ENCODE measurements around the gene PTPRN2.
"Not testable (repeated sequence)": the region's sequence is repeated elsewhere in the genome, so short reads cannot be mapped to it uniquely, and the experiment has no call there.

PTPRN2 gene

DNA sequence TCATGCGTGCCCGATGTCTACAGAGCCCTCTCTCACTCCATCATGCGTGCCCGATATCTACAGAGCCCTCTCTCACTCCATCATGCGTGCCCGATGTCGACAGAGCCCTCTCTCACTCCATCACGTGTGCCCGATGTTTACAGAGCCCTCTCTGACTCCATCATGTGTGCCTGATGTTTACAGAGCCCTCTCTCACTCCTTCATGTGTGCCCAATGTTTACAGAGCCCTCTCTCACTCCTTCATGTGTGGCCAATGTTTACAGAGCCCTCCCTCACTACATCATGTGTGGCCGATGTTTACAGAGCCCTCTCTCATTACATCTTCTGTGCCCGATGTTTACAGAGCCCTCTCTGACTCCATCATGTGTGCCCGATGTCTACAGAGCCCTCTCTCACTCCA is 740.9 kb downstream of the PTPRN2 start:
- not testable (repeated sequence) for H3K4me3 ChIP-seq (ENCODE audit: low read depth, low read length); H3K27me3 ChIP-seq (ENCODE audit: control insufficient read depth, insufficient read depth, low read length); H3K4me1 ChIP-seq (ENCODE audit: control insufficient read depth, insufficient read depth, low read length); H3K36me3 ChIP-seq (ENCODE audit: control insufficient read depth, insufficient read depth, low read length); H3K27ac ChIP-seq (ENCODE audit: low read depth, low read length); H3K9ac ChIP-seq (ENCODE audit: low read length)
- peaks cover 13% of the 10 kb centered on the region; the same call in 1 of the 2 replicates for H3K9me3 ChIP-seq (ENCODE audit: control insufficient read depth, insufficient read depth, low read depth, low read length)

DNA sequence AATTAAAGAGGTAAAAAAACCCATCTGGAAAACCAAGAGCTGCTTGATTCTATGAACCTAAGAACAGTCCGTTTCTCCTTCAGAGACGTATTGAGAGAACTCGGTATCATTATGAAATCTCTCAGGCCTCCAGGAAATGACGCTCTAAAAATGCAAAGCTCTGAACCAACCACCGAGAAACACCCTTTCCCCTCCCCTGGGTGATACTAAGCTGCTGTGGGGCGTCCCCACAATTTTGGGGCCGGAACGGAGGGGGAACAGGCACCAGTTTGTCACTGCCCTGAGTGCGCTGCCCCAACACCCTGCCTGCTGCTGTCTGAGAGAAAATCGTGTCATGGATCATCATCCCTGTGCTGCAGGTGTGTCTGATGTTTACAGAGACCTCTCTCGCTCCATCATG is 741.4 kb downstream of the PTPRN2 start:
- H3K4me1 ChIP-seq (ENCODE audit: control insufficient read depth, insufficient read depth, low read length): peaks cover 7% of the 10 kb centered on the region
- H3K27ac ChIP-seq (ENCODE audit: low read depth, low read length): no peak overlapping the region
- H3K36me3 ChIP-seq (ENCODE audit: control insufficient read depth, insufficient read depth, low read length): no peaks in the 10 kb centered on the region
- H3K9ac ChIP-seq (ENCODE audit: low read length): no peak overlapping the region
- H3K4me3 ChIP-seq (ENCODE audit: low read depth, low read length): no peak overlapping the region
- peaks cover 13% of the 10 kb centered on the region; the same call in 1 of the 2 replicates for H3K9me3 ChIP-seq (ENCODE audit: control insufficient read depth, insufficient read depth, low read depth, low read length)
- no peaks in the 10 kb centered on the region for H3K27me3 ChIP-seq (ENCODE audit: control insufficient read depth, insufficient read depth, low read length)

DNA sequence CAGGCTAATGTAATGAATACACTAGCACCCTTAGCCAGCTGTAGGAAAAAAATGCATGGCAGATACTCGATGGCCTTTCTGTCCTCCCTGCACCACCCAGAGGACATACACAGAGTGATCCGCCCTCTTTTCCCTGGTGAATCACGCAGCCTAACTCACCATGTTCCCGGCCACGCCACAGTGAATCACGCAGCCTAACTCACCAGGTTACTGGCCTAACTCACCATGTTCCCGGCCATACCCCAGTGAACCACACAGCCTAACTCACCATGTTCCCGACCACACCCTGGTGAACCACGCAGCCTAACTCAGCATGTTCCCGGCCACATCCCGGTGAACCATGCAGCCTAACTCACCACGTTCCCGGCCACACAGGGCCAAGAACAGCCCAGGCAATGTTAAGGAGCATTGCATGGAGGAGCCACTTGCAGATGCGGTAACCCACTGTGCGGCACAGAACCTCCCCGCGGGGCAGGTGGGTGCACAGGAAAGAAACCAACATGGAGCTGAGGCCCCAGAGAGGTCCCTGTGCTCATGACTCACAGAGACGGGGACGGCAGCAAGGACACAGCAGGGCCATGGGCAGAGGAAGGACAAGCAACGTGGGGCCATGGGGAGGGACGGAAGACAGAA is 742.3 kb downstream of the PTPRN2 start:
- Histone ChIP-seq H3K9ac (ENCODE audit: low read length) (no peak overlapping the region), H3K4me1 (ENCODE audit: control insufficient read depth, insufficient read depth, low read length) (peaks cover 11% of the 10 kb centered on the region), H3K9me3 (ENCODE audit: control insufficient read depth, insufficient read depth, low read depth, low read length) (peaks cover 15% of the 10 kb centered on the region; the same call in 1 of the 2 replicates), H3K27ac (ENCODE audit: low read depth, low read length) (no peak overlapping the region), H3K4me3 (ENCODE audit: low read depth, low read length) (no peak overlapping the region), H3K36me3 (ENCODE audit: control insufficient read depth, insufficient read depth, low read length) (no peaks in the 10 kb centered on the region), H3K27me3 (ENCODE audit: control insufficient read depth, insufficient read depth, low read length) (no peaks in the 10 kb centered on the region)

DNA sequence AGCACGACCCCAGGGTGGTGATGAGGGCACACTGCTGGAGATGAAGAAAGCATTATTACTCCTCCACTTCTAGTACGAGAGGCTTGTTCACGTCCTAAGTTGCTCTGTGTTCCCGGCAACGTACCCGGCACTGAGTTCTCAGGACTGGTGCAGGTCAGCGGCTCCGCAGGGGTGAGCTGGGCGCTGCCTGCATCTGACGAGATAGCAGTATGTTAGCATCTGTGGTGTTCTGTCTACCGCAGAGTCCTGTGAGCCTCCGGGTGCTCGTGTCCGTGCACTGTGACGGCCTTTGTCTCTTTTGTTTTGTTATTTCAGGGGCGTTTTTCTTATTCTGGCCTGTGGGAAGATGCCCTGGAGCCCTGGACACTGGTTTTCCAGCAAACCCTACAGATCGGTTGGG is 743.0 kb downstream of the PTPRN2 start:
- Histone ChIP-seq H3K27ac (ENCODE audit: low read depth, low read length) (no peak overlapping the region), H3K9me3 (ENCODE audit: control insufficient read depth, insufficient read depth, low read depth, low read length) (peaks cover 22% of the 10 kb centered on the region), H3K4me1 (ENCODE audit: control insufficient read depth, insufficient read depth, low read length) (peaks cover 11% of the 10 kb centered on the region), H3K27me3 (ENCODE audit: control insufficient read depth, insufficient read depth, low read length) (no peaks in the 10 kb centered on the region), H3K4me3 (ENCODE audit: low read depth, low read length) (no peak overlapping the region), H3K9ac (ENCODE audit: low read length) (no peak overlapping the region), H3K36me3 (ENCODE audit: control insufficient read depth, insufficient read depth, low read length) (no peaks in the 10 kb centered on the region)

DNA sequence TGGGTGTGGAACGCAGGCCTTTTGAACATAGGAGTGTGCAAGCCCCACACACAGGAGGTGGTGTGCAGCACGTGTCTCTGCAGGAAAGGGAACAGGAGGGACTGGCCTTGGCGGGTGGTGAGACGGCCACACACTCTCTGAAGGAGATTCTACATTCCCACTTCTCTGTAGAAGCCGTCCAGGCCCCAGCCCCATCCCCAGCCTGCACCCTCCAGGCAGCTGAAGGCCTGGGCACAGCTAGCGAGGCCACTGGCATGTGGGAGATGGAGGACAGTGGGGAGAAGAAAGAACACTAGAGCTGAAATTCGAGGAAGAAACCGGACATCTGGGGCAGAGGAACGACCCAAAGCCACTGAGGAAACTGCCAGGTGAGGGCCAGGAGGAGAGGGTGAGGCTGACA is 743.5 kb downstream of the PTPRN2 start:
- Histone ChIP-seq H3K27ac (ENCODE audit: low read depth, low read length) (no peak overlapping the region), H3K36me3 (ENCODE audit: control insufficient read depth, insufficient read depth, low read length) (no peaks in the 10 kb centered on the region), H3K9ac (ENCODE audit: low read length) (no peak overlapping the region), H3K4me1 (ENCODE audit: control insufficient read depth, insufficient read depth, low read length) (peaks cover 11% of the 10 kb centered on the region), H3K27me3 (ENCODE audit: control insufficient read depth, insufficient read depth, low read length) (no peaks in the 10 kb centered on the region; the same call in 1 of the 2 replicates), H3K4me3 (ENCODE audit: low read depth, low read length) (no peak overlapping the region), H3K9me3 (ENCODE audit: control insufficient read depth, insufficient read depth, low read depth, low read length) (peaks cover 22% of the 10 kb centered on the region)

DNA sequence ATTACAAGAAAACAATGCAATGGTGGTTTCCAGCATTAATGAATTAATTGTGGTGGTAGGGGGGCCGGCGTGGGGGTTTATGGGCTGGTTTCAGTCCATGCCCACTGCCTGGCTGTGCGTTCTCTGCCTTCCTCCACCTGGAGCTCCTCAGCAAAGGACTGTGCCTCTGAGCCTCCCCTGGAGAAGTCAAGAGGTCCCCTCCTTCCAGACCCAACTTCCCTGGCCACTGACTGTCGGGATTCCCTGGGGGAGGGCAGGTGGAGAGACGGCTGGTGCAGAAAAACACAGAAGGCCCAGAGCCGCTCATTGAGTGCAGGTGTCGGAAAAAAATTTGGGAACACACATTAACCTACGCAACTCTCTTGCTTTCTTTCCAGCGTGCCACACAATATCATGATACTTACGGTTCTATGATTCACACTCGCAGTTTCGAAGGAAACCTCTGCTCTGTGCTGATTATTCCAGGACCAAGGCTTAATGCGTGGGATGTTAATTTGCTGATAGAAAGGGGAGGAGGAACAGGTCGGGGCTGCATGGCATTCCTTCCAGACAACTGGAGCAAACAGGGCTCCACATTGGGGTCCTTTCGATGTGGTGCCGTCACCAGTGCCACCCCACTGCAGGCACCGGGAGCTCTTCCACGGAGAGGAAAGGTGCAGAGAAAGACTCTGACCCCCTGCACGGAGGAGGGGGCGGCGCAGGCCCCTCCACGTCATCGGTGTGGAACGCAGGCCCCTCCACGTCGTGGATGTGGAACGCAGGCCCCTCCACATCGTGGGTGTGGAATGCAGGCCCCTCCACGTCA is 744.1 kb downstream of the PTPRN2 start:
- H3K9ac ChIP-seq (ENCODE audit: low read length): no peak overlapping the region
- H3K36me3 ChIP-seq (ENCODE audit: control insufficient read depth, insufficient read depth, low read length): no peaks in the 10 kb centered on the region
- no peak overlapping the region for H3K4me3 ChIP-seq (ENCODE audit: low read depth, low read length)
- no peak overlapping the region for H3K27ac ChIP-seq (ENCODE audit: low read depth, low read length)
- no peaks in the 10 kb centered on the region; the same call in 1 of the 2 replicates for H3K27me3 ChIP-seq (ENCODE audit: control insufficient read depth, insufficient read depth, low read length)
- H3K9me3 ChIP-seq (ENCODE audit: control insufficient read depth, insufficient read depth, low read depth, low read length): peaks cover 19% of the 10 kb centered on the region
- peaks cover 11% of the 10 kb centered on the region for H3K4me1 ChIP-seq (ENCODE audit: control insufficient read depth, insufficient read depth, low read length)

DNA sequence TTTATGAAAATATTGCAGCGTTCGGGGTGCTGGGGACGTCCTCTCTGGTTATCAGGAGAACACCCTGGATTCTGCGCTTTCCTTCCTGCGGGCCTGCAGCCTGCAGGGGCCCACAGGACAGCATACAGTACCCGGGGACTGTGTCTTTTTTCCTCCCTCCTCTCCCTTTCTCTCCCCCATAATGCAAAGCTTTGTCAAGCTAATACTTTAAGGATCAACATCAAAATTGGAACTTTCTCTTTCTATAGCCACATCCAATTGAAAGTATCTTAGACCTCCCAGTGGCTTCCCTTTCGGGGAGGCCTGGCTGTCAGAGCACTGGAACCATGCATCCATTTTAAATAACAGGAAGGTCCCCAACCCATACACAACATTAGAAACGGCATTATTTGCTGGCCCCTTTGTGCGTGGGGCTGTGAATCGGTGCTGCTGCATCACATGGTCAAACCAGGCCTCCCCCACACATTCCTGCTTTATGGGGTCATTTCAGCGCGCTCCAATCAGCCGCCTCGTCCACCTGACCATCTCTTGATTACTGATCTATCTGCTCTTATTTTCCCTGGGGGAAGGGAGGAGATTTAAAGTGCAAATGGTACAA is 745.8 kb downstream of the PTPRN2 start:
- H3K27me3 ChIP-seq (ENCODE audit: control insufficient read depth, insufficient read depth, low read length): no peaks in the 10 kb centered on the region; the same call in 1 of the 2 replicates

DNA sequence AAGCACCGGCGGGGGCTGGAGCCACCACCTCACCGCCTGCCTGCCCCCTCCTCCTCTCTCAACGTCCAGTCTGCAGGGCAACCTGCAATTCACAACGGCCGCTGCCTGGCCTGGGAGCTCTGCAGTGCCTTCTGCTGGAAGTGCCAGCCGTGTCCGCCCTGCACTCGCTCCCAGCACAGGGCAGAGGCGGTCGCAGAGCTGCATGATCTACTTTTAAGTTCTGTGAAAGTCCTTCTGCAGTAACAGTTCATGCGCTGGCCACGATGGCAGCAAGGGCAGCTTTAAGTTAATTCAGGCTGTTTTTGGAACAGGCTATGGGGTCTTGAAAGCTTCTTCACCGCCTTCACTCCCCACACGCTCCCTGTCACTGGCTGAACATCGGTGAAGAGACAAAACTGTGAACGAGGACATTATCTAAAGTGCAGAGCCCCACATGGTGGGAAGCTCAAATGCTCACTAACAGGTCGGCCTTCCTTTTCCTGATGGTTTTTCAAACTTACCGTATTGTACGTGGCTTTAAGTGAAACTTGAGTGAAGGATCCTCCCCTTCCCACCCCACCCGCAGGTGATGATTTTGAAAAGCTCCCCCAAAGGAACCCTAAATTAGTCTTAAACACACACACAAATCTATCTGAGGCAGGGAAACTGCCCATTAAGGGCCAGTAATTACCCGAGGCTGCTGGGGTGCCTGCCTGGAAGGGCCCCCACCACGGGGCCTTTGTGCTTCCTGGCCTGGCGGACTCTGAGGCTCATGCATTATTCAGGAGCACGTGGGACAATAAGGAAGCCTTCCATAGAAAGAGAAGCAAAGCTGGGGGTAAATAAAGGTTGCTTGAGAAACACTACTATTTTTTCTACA is 746.5 kb downstream of the PTPRN2 start:
- Histone ChIP-seq H3K4me3 (ENCODE audit: low read depth, low read length) (no peak overlapping the region), H3K4me1 (ENCODE audit: control insufficient read depth, insufficient read depth, low read length) (peaks cover 11% of the 10 kb centered on the region), H3K9ac (ENCODE audit: low read length) (no peak overlapping the region), H3K36me3 (ENCODE audit: control insufficient read depth, insufficient read depth, low read length) (no peaks in the 10 kb centered on the region), H3K9me3 (ENCODE audit: control insufficient read depth, insufficient read depth, low read depth, low read length) (peaks cover 24% of the 10 kb centered on the region), H3K27me3 (ENCODE audit: control insufficient read depth, insufficient read depth, low read length) (no peaks in the 10 kb centered on the region; the same call in 1 of the 2 replicates), H3K27ac (ENCODE audit: low read depth, low read length) (peak overlapping the region; percentile 36; the same call in 1 of the 2 replicates)

More for the DNA sequence above, 745.8 kb downstream of the PTPRN2 start:
- peaks cover 24% of the 10 kb centered on the region for H3K9me3 ChIP-seq (ENCODE audit: control insufficient read depth, insufficient read depth, low read depth, low read length)
- no peak overlapping the region for H3K9ac ChIP-seq (ENCODE audit: low read length)
- H3K4me3 ChIP-seq (ENCODE audit: low read depth, low read length): no peak overlapping the region
- H3K4me1 ChIP-seq (ENCODE audit: control insufficient read depth, insufficient read depth, low read length): peaks cover 11% of the 10 kb centered on the region
- no peaks in the 10 kb centered on the region for H3K36me3 ChIP-seq (ENCODE audit: control insufficient read depth, insufficient read depth, low read length)
- no peak overlapping the region for H3K27ac ChIP-seq (ENCODE audit: low read depth, low read length)

DNA sequence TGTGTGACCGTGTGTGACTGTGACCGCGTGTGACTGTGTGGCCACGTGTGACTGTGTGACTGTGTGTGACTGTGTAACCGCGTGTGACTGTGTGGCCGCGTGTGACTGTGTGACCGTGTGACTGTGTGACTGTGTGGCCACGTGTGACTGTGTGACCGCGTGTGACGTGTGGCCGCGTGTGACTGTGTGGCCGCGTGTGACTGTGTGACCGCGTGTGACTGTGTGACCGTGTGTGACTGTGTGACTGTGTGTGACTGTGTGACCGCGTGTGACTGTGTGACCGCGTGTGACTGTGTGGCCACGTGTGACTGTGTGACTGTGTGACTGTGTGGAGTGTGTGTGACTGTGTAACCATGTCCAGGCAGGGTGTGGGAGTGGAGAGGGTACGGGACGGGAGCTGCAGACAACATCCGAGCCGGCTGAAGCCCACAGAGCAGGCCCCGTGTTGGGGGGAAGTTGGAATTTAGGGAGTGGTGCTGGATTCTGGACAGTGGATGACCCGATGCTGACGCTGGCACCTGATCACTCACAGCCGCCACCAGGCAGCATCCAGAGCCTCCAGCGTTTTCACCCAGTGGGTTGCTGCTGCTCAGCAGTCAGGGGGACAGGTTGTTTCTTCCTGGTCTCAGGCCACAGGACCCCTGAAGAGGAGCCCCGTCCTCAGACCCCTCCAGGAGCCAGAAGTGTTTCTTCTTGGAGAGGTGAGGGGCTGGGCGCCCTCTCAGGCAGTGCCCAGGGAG is 747.3 kb downstream of the PTPRN2 start:
- Histone ChIP-seq H3K9ac (ENCODE audit: low read length) (no peak overlapping the region), H3K9me3 (ENCODE audit: control insufficient read depth, insufficient read depth, low read depth, low read length) (peaks cover 23% of the 10 kb centered on the region), H3K27ac (ENCODE audit: low read depth, low read length) (no peak overlapping the region), H3K36me3 (ENCODE audit: control insufficient read depth, insufficient read depth, low read length) (no peaks in the 10 kb centered on the region), H3K4me1 (ENCODE audit: control insufficient read depth, insufficient read depth, low read length) (peaks cover 13% of the 10 kb centered on the region), H3K27me3 (ENCODE audit: control insufficient read depth, insufficient read depth, low read length) (no peaks in the 10 kb centered on the region; the same call in 1 of the 2 replicates), H3K4me3 (ENCODE audit: low read depth, low read length) (no peak overlapping the region)

DNA sequence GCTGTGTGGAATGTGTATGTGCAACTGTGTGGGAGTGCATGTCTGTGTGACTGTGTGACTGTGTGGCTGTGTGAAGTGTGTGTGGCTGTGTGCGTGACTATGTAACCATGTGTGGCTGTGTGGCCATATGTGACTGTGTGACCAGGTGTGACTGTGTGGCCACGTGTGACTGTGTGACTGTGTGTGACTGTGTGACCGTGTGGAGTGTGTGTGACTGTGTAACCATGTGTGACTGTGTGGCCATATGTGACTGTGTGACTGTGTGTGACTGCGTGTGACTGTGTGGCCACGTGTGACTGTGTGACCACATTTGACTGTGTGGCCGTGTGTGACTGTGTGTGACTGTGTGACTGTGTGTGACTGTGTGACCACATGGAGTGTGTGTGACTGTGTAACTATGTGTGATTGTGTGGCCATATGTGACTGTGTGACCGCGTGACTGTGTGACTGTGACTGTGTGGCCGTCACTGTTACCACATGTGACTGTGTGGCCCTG is 747.9 kb downstream of the PTPRN2 start:
- no peak overlapping the region for H3K27ac ChIP-seq (ENCODE audit: low read depth, low read length)
- peaks cover 20% of the 10 kb centered on the region for H3K9me3 ChIP-seq (ENCODE audit: control insufficient read depth, insufficient read depth, low read depth, low read length)
- H3K4me1 ChIP-seq (ENCODE audit: control insufficient read depth, insufficient read depth, low read length): peaks cover 18% of the 10 kb centered on the region
- H3K9ac ChIP-seq (ENCODE audit: low read length): no peak overlapping the region
- H3K36me3 ChIP-seq (ENCODE audit: control insufficient read depth, insufficient read depth, low read length): no peaks in the 10 kb centered on the region
- no peaks in the 10 kb centered on the region; the same call in 1 of the 2 replicates for H3K27me3 ChIP-seq (ENCODE audit: control insufficient read depth, insufficient read depth, low read length)
- H3K4me3 ChIP-seq (ENCODE audit: low read depth, low read length): no peak overlapping the region
